HepG2 (cell line): ENCODE measurements around the gene NEAT1. TPM values are rescaled to one million over a fixed set of nuclear protein-coding genes. Genes with fewer than 3 reads are reported as not detected.

ENCODE experiments used
- ELF3 ChIP-seq: IDR thresholded peaks from 2 replicates; pipeline ENCODE4 v1.6.1; 2016; ENCODE audit warnings: missing genetic modification reagents, missing compliant biosample characterization
- ELF4 ChIP-seq: sonication (generic); formaldehyde crosslinking; IDR thresholded peaks from 2 replicates; pipeline ENCODE4 v1.5.0; 2020; ENCODE audit warnings: missing genetic modification reagents, mild to moderate bottlenecking, moderate library complexity, borderline replicate concordance
- FOXK1 ChIP-seq: sonication (generic); formaldehyde crosslinking; IDR thresholded peaks from 2 replicates; pipeline ENCODE4 v1.4.0; 2020; ENCODE audit warnings: low read depth, missing genetic modification reagents, borderline replicate concordance
- IRX3 ChIP-seq: sonication (generic); formaldehyde crosslinking; IDR thresholded peaks from 2 replicates; pipeline ENCODE4 v1.8.1; 2023; ENCODE audit warnings: mild to moderate bottlenecking, low read depth, missing genetic modification reagents, borderline replicate concordance
- KLF15 ChIP-seq: sonication (generic); formaldehyde crosslinking; IDR thresholded peaks from 2 replicates; pipeline ENCODE4 v1.8.1; 2023; ENCODE audit warnings: borderline replicate concordance, mild to moderate bottlenecking, inconsistent platforms, missing genetic modification reagents, mixed read lengths
- KLF16 ChIP-seq, 2 experiments: sonication (generic) in 1 of 2; formaldehyde crosslinking in 1 of 2; IDR thresholded peaks; 2 replicates each; pipeline versions ENCODE4 v1.6.1 to v1.8.0; 2016 to 2023; ENCODE audit warnings: missing genetic modification reagents in 2 of 2, missing compliant biosample characterization in 1 of 2
- NFIC ChIP-seq: IDR thresholded peaks from 2 replicates; pipeline ENCODE4 v1.6.1; 2012; ENCODE audit warnings: mild to moderate bottlenecking, low read length, inconsistent platforms
- POLR2G ChIP-seq: fragments of 200-400 bp; formaldehyde crosslinking; IDR thresholded peaks from 2 replicates; pipeline ENCODE4 v1.6.1; 2018; ENCODE audit warnings: mild to moderate bottlenecking, low read depth, low read length, moderate library complexity
- RXRB ChIP-seq: IDR thresholded peaks from 2 replicates; pipeline ENCODE4 v1.6.1; 2016; ENCODE audit warnings: borderline replicate concordance, missing genetic modification reagents, missing compliant biosample characterization
- ZNF263 ChIP-seq: sonication (generic); formaldehyde crosslinking; IDR thresholded peaks from 2 replicates; pipeline ENCODE4 v1.4.0; 2020; ENCODE audit warnings: missing genetic modification reagents
- ZNF337 ChIP-seq: sonication (generic); formaldehyde crosslinking; IDR thresholded peaks from 2 replicates; pipeline ENCODE4 v1.5.1; 2020; ENCODE audit warnings: missing genetic modification reagents, low read depth, mild to moderate bottlenecking, borderline replicate concordance
- ZNF549 ChIP-seq: sonication (generic); formaldehyde crosslinking; IDR thresholded peaks from 2 replicates; pipeline ENCODE4 v1.5.0; 2020; ENCODE audit warnings: missing genetic modification reagents
- ZNF550 ChIP-seq: sonication (generic); formaldehyde crosslinking; IDR thresholded peaks from 2 replicates; pipeline ENCODE4 v1.4.0; 2020; ENCODE audit warnings: mild to moderate bottlenecking, missing genetic modification reagents, borderline replicate concordance
- ZNF570 ChIP-seq: sonication (generic); formaldehyde crosslinking; IDR thresholded peaks from 2 replicates; pipeline ENCODE4 v1.4.0; 2020; ENCODE audit warnings: mild to moderate bottlenecking, missing genetic modification reagents, borderline replicate concordance
- ZNF7 ChIP-seq: IDR thresholded peaks from 2 replicates; pipeline ENCODE4 v1.6.1; 2016; ENCODE audit warnings: missing biosample characterization, missing genetic modification reagents
- polyA plus RNA-seq, 8 experiments: library from polyadenylated mRNA; depleted of rRNA in 3 of 8; stranded (reverse) in 7 of 8; unstranded in 1 of 8; fragments of >200 nt; fragmentation: Illumina TruSeq in 4 of 8; extraction: Trizol in 4 of 8; gene quantifications; 2 replicates each; pipeline versions ENCODE4 v1.2.1 to v1.2.3, GENCODE V29; 2011 to 2016; ENCODE audit warnings: low read depth in 4 of 8, missing spikeins in 1 of 8, mixed read lengths in 1 of 8; ENCODE audit not compliant: insufficient read depth in 1 of 8
- total RNA-seq, 5 experiments: library from RNA; depleted of rRNA; stranded (reverse); fragments of >200 nt; fragmentation: Illumina TruSeq; extraction: Trizol; gene quantifications; 2 replicates each; pipeline ENCODE4 v1.2.3, GENCODE V29; 2016; ENCODE audit warnings: low read depth in 1 of 5
- TF ChIP-seq, protein P1 (sequence below), 2 experiments: fragments of 450-650 bp in 1 of 2; sonication (generic) in 1 of 2; formaldehyde crosslinking; IDR thresholded peaks; 2 replicates each; pipeline versions ENCODE4 v1.5.0 to v1.8.0; 2020 to 2022; ENCODE audit warnings: mild to moderate bottlenecking in 1 of 2, missing genetic modification reagents in 1 of 2
- TF ChIP-seq, protein P2 (sequence below): sonication (generic); formaldehyde crosslinking; IDR thresholded peaks from 2 replicates; pipeline ENCODE4 v1.4.0; 2020; ENCODE audit warnings: missing genetic modification reagents
- TF ChIP-seq, protein P3 (sequence below): sonication (generic); formaldehyde crosslinking; IDR thresholded peaks from 2 replicates; pipeline ENCODE4 v1.4.0; 2020; ENCODE audit warnings: missing genetic modification reagents

Gene NEAT1
- total and polyA plus RNA-seq, 2 of the 13 experiments (the other 11 are each of a cell fraction or from before 2014, with no cell fraction given), result 20.5 to 41.2 TPM

DNA sequence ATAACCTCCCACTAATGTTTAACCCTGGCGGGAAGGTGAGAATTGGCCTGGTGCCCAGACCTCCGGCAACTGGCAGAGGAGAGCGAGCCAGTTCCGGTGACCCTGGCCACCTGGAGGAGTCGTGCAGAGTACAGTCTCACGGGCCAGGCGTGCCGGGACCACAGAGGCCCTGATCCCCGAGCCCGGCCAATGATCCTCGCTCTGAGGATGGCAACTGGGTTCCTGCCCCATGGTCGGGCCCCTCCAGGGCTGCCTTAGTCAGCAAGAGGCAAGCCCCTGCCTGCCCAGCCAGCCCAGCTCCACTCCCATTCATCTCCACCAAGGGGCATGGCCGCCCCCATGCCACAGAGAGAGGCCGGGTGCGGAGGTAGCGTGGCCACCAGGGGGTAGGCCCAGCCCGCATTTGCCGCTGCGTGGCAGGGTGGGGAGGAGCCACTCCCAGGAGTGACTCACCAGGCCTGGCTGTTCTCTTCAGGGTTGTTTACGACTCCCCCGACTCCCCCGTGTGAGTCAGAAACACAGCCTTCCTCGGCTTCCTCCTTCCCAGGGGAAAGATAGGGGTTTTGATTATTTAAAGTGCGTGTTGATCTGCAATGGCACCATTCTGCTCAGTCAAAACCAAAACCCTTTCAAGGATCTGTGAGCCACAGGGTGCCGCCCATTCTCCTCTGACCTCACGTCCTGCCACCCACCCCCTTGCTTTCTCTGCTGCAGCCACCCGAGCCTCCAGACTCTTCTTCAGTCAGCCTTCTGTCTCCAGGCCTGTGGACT, 40.4 kb upstream of the NEAT1 start, which contains the start of gene SLC25A45 (continued):
- TF ChIP-seq, protein P1, sequence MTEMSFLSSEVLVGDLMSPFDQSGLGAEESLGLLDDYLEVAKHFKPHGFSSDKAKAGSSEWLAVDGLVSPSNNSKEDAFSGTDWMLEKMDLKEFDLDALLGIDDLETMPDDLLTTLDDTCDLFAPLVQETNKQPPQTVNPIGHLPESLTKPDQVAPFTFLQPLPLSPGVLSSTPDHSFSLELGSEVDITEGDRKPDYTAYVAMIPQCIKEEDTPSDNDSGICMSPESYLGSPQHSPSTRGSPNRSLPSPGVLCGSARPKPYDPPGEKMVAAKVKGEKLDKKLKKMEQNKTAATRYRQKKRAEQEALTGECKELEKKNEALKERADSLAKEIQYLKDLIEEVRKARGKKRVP (CRISPR knock-in tag; IDR thresholded peaks at IDR 0.05), result peak in 1 of 2 experiments; percentile 72; a peak in 1 of 4 replicates
- TF ChIP-seq ELF3 (CRISPR knock-in tag) (peak; percentile 58), KLF16 (CRISPR knock-in tag; IDR thresholded peaks at IDR 0.05) (peak in 1 of 2 experiments; percentile 83; a peak in 1 of 4 replicates), ZNF550 (CRISPR knock-in tag) (no peak), ZNF549 (CRISPR knock-in tag) (no peak), IRX3 (CRISPR knock-in tag) (no peak), RXRB (CRISPR knock-in tag) (peak; percentile 77), FOXK1 (CRISPR knock-in tag) (peak; percentile 75), ZNF570 (CRISPR knock-in tag) (no peak; the same call in 1 of the 2 replicates), NFIC (peak; percentile 86), ELF4 (CRISPR knock-in tag) (no peak), ZNF263 (CRISPR knock-in tag) (peak; percentile 94), POLR2G (peak; percentile 81), ZNF337 (CRISPR knock-in tag) (peak; percentile 54; the same call in 1 of the 2 replicates), KLF15 (CRISPR knock-in tag) (no peak; the same call in 1 of the 2 replicates), ZNF7 (no peak)
- TF ChIP-seq, protein P2, sequence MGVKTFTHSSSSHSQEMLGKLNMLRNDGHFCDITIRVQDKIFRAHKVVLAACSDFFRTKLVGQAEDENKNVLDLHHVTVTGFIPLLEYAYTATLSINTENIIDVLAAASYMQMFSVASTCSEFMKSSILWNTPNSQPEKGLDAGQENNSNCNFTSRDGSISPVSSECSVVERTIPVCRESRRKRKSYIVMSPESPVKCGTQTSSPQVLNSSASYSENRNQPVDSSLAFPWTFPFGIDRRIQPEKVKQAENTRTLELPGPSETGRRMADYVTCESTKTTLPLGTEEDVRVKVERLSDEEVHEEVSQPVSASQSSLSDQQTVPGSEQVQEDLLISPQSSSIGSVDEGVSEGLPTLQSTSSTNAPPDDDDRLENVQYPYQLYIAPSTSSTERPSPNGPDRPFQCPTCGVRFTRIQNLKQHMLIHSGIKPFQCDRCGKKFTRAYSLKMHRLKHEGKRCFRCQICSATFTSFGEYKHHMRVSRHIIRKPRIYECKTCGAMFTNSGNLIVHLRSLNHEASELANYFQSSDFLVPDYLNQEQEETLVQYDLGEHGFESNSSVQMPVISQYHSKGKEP (CRISPR knock-in tag), result peak; percentile 68; the same call in 1 of the 2 replicates
- TF ChIP-seq, protein P3, sequence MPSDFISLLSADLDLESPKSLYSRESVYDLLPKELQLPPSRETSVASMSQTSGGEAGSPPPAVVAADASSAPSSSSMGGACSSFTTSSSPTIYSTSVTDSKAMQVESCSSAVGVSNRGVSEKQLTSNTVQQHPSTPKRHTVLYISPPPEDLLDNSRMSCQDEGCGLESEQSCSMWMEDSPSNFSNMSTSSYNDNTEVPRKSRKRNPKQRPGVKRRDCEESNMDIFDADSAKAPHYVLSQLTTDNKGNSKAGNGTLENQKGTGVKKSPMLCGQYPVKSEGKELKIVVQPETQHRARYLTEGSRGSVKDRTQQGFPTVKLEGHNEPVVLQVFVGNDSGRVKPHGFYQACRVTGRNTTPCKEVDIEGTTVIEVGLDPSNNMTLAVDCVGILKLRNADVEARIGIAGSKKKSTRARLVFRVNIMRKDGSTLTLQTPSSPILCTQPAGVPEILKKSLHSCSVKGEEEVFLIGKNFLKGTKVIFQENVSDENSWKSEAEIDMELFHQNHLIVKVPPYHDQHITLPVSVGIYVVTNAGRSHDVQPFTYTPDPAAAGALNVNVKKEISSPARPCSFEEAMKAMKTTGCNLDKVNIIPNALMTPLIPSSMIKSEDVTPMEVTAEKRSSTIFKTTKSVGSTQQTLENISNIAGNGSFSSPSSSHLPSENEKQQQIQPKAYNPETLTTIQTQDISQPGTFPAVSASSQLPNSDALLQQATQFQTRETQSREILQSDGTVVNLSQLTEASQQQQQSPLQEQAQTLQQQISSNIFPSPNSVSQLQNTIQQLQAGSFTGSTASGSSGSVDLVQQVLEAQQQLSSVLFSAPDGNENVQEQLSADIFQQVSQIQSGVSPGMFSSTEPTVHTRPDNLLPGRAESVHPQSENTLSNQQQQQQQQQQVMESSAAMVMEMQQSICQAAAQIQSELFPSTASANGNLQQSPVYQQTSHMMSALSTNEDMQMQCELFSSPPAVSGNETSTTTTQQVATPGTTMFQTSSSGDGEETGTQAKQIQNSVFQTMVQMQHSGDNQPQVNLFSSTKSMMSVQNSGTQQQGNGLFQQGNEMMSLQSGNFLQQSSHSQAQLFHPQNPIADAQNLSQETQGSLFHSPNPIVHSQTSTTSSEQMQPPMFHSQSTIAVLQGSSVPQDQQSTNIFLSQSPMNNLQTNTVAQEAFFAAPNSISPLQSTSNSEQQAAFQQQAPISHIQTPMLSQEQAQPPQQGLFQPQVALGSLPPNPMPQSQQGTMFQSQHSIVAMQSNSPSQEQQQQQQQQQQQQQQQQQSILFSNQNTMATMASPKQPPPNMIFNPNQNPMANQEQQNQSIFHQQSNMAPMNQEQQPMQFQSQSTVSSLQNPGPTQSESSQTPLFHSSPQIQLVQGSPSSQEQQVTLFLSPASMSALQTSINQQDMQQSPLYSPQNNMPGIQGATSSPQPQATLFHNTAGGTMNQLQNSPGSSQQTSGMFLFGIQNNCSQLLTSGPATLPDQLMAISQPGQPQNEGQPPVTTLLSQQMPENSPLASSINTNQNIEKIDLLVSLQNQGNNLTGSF (CRISPR knock-in tag), result no peak
